Fibroblast of skin of scalp (primary cell): Measurements from ENCODE around the gene PPP2R5B. TPM values are rescaled to one million over a fixed set of nuclear protein-coding genes. Genes with fewer than 3 reads are reported as not detected.

Source experiments
- DNase-seq: peaks from one replicate; pipeline ENCODE4 v3.0.0-alpha.2; 2013
- polyA plus RNA-seq, 2 experiments: library from polyadenylated mRNA; unstranded; fragments of 120-200 nt; gene quantifications; one replicate each; pipeline ENCODE4 v1.2.1, GENCODE V29; 2013; ENCODE audit not compliant: insufficient read length in 2 of 2

PPP2R5B gene
- 31.7 TPM for polyA plus RNA-seq (2013, experiment 1 of 2; ENCODE audit: insufficient read length)
- polyA plus RNA-seq (2013, experiment 2 of 2; ENCODE audit: insufficient read length): 30.5 TPM

- peak; percentile 96 for DNase-seq
Measured at GRCh38 chr11:64923944-64924909, at the start of gene PPP2R5B. PPP2R5B (plus strand) TSS chr11:64924689; CDS start chr11:64925735, 1,046 bp downstream.

DNA sequence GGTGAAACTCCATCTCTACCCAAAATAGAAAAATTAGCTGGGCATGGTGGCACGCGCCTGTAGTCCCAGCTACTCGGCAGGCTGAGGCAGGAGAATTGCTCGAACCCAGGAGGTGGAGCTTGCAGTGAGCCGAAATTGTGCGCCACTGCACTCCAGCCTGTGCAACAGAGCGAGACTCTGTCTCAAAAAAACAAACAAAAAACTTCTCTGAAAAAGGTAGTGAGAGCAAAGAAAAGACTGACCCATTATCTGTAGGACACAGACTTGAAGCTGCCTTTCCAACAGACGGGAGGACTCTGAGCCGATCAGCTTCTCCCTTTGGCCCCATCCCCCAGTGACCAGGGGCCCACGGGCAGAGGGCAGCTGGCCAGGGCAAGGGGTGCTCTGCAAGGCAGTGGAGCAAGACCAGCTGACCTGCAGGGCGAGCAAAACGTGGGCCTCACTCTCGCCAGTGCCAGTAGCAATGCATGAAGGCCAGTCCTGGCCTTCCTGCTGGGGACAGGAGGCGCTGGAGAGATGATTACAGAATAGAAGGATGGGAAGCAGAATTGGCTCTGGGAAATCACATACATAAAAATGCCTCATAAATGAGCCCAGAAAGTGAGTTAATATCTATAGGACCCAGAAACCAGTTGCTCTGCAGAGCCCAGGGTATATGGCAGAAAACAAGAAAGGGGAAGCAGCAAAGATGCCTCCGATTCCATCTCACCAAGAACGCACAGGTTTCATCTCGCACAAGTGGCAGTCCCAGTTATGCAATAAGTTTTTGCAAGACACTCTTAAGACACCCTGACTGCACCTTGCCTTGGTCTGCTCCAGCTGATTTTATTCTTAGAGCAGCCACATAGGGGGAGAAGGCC, 48.9 kb upstream of the PPP2R5B start:
- DNase-seq: no peak

- no peak for DNase-seq
Measured at GRCh38 chr11:64876229-64876750, 48.2 kb upstream of the PPP2R5B start.

DNA sequence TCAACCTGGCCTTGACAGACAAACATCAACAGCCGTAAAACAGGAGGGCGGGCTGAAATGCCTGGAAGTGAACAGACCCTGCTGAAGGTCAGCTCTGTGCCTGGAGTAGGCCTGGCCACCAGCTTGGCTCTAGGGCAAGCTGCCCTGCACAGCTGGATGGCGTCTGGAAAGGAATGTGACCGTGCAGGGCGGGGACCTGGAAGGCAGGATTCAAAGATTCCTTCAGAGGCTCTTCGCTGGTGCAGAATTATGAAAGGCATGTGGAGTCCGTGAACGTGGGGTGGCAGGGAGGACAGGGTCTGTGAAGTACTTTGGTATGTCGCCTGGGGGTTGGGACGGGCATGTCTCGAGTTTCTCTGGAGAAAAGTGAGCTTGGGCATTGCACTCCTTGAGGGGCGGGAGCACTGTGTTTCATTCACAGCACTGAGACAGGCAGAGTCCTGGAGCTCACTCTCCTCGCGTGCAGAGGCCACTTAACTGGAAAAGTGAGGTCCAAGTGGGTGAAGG, 47.6 kb upstream of the PPP2R5B start:
- DNase-seq: peak; percentile 85

GRCh38 chr11:64877390-64878222, 46.9 kb upstream of the PPP2R5B start:
- DNase-seq: no peak

DNA sequence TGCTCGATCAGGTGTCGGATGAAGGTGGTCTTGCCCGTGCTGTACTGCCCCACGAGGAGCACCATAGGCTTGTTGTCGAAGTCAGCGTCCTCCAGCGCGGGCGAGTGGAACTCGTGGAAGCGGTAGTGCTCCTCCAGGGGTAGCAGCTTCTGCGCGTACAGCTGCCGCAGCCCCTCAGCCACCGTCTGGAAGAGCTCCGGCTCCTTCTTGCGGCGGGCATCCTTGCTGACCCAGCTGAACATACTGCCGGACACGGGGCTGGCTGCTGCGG, 46.3 kb upstream of the PPP2R5B start:
- DNase-seq: no peak

DNA sequence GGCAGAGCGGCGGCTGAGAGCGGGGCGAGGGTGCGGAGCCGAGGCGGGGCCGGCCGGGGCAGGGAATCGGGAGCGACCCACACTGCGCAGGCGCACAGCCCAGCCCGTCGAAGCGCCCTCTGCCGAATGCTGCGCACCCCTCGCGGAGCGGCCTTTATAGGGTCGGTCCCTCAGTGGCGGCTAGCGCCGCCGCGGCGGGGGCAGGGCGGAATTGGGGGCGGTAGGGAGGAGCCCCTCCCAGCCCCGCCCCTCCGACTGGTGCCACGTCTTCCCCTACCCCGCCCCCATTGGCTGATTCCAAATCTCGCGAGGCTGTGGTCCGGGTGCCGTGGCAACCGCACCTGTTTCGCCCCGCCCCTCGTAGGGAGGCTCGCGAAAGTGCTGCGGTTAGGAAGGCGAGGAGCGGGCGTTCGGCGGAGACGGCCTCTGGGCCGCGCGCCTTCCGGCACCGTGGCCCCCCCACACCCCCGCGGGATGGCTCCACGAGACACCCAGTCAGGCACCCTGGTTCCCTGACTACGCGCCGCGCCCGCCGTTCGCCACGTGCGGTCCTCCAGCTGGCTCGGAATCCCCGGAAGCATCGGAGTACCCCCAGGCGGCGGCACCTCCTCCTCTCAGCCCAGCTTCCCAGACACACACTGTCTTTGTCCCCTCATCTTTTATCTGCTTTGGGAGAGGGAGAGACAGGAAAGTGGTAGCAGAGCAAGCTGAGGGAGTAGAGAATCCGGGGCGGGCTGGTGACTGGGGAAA, 45.8 kb upstream of the PPP2R5B start, which contains the start of gene EHD1:
Gene EHD1, minus strand, starts transcription at position 128 of the 750 bp plus-strand sequence. CDS start 157 bp downstream, outside the sequence.
- peak; percentile 98 for DNase-seq

DNA sequence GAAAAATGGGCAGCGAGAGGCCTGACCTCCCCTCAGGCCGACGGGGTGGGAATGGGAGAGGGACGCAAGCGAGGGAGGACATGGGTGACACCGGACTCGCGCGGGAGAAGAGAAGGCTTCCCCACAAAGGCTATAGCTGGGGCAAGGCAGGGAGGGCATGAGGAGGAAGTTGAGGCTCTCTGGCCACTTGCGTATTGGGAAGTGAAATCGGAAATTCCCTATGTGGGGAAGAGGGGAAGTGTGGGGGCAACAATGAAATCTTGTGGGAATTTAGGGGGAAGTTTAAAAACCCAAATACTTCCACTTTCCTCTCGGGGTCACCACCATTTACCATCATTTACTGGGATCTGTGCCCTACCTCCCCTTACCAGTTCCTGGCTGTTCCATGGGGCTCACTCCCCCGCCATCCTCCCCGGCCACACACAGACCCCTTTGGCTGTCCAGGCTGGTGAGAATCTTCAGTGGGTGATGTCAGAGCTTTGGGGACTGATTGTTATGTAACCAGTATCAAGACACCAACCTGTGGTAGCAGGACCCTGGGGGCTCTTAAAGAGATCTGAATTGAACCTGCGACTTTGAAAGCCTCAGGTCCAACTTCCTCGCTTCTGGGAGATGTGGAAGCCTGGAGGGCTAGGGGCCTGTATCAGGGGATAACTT, 45.1 kb upstream of the PPP2R5B start:
- DNase-seq: no peak

- DNase-seq: no peak
Measured at GRCh38 chr11:64880240-64881001, 44.1 kb upstream of the PPP2R5B start.

- no peak for DNase-seq
Measured at GRCh38 chr11:64881476-64881875, 43.0 kb upstream of the PPP2R5B start.

GRCh38 chr11:64882243-64882642, 42.2 kb upstream of the PPP2R5B start:
- DNase-seq: no peak

GRCh38 chr11:64883575-64883974, 40.9 kb upstream of the PPP2R5B start:
- DNase-seq: no peak

DNA sequence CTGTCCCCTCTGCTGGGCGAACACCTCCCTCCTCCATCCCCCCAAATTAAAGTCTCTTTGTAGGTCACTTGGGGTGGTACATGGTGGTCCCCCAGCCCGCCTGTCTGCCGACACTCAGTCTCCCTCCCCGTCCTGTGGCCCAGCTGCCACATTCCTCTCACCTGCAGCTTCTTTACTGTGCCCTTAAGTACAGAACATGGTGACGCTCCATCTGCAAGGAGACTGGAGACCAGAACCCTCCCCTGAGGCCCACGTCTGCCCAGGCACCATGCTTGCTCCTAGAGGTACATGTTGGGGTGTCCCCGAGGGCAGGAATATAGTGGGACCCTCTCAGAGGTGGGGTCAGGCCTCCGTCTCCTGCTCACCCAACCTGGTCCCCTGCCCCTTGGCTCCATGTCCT, 40.5 kb upstream of the PPP2R5B start:
- DNase-seq: no peak

- DNase-seq: peak; percentile 29
Measured at GRCh38 chr11:64885367-64886286, 38.9 kb upstream of the PPP2R5B start.

- DNase-seq: no peak
Measured at GRCh38 chr11:64887234-64887756, 37.2 kb upstream of the PPP2R5B start.

DNA sequence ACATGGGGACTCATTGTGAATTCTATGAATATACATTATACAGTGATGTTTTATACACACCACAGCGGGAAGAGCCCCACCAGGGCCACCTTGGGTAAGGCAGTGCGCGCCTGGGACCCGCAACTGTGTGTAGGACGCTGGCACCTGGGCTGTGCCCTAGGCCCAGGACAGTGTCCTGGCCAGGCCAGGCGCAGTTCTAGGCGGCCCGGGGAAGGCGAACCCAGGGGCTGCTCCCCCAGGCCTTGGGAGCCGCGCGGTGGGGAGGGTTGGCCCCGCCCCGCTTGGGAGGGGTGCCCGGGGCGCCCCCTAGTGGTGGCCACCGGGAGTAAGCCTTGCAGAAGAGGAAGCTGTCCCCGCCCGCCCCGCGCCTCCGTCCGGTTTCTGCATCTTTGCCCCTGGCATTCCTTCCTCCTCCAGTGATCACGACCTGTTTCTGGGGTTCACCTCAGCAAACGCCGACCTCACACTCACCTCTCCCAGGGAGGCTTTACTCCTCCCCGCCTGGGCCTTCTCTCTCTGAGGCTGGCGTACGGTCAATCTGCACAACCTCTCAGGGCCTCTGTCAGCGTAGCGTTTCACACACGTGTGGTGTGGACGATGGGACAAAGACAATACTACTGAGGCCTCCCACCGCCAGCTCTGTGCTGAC, 36.6 kb upstream of the PPP2R5B start:
- DNase-seq: peak; percentile 72

GRCh38 chr11:64888406-64888728, 36.1 kb upstream of the PPP2R5B start:
- no peak for DNase-seq
